Upper lobe of left lung (tissue), 6 donors: ENCODE measurements around the gene GPN1. TPM values are rescaled to one million over a fixed set of nuclear protein-coding genes. Genes with fewer than 3 reads are reported as not detected.

Experiments
- ATAC-seq, 2 donors: fragments of 200-7000 bp; cut with Tn5 transposase; one replicate each; pipeline ENCODE4 v1.9.1; 2022; ENCODE audit warnings: mild to moderate bottlenecking in 2 of 2, moderate library complexity in 2 of 2; ENCODE audit not compliant: low FRiP score in 2 of 2
- DNase-seq, 2 donors: peaks; one replicate each; pipeline ENCODE4 v3.0.0-alpha.2; 2019 to 2020
- H3K27ac ChIP-seq, 4 donors: fragments of 200-600 bp; sonication (generic); one replicate each; pipeline ENCODE4 v1.5.1; 2016 to 2019
- H3K27me3 ChIP-seq, 4 donors: fragments of 200-600 bp; sonication (generic); one replicate each; pipeline ENCODE4 v1.5.1; 2017 to 2019
- H3K36me3 ChIP-seq, 4 donors: fragments of 200-600 bp; sonication (generic); one replicate each; pipeline ENCODE4 v1.5.1; 2016 to 2019
- H3K4me1 ChIP-seq, 4 donors: fragments of 200-600 bp; sonication (generic); one replicate each; pipeline ENCODE4 v1.5.1; 2018 to 2019
- H3K4me3 ChIP-seq, 4 donors: fragments of 200-600 bp; sonication (generic); one replicate each; pipeline ENCODE4 v1.5.1; 2017 to 2019; ENCODE audit warnings: mild to moderate bottlenecking in 2 of 4, moderate library complexity in 1 of 4
- H3K9me3 ChIP-seq, 4 donors: fragments of 200-600 bp; sonication (generic); one replicate each; pipeline ENCODE4 v1.5.1; 2018 to 2019
- CTCF ChIP-seq, 6 experiments: fragments of 450-650 bp in 4 of 6; fragments of 200-600 bp in 2 of 6; sonication (generic) in 2 of 6; IDR thresholded peaks; one replicate each; pipeline ENCODE4 v1.5.1; 2016 to 2019; ENCODE audit warnings: antibody characterized with exemption in 6 of 6
- EP300 ChIP-seq, 4 donors: sonication (generic); formaldehyde crosslinking; IDR thresholded peaks; one replicate each; pipeline ENCODE4 v1.5.1; 2017; ENCODE audit warnings: antibody characterized with exemption in 4 of 4, control low read depth in 2 of 4
- POLR2A ChIP-seq, 4 donors: fragments of 450-650 bp; IDR thresholded peaks; one replicate each; pipeline ENCODE4 v1.5.1; 2016 to 2017; ENCODE audit warnings: antibody characterized with exemption in 4 of 4, mild to moderate bottlenecking in 2 of 4
- POLR2AphosphoS5 ChIP-seq, 2 donors: sonication (generic); formaldehyde crosslinking; IDR thresholded peaks; one replicate each; pipeline ENCODE4 v1.5.1; 2017; ENCODE audit warnings: antibody characterized with exemption in 2 of 2
- WGBS, 2 donors: methylation state at CpG; one replicate each; pipeline ENCODE4 v1.1.5; 2017 to 2018; 5-methylcytosine and 5-hydroxymethylcytosine counted together
- total RNA-seq, 6 donors: library from RNA; depleted of rRNA in 4 of 6; stranded (reverse); fragments of >200 nt in 4 of 6; gene quantifications; one replicate each; pipeline versions ENCODE4 v1.1.0 to v1.2.1, GENCODE V29; 2016 to 2021
- donor health status: DM: no; HTN: no; CAD: no; lungs with moderate emphysema.
- donor health status: DM: no; HTN: yes; CAD: no; lungs with severe emphysema.

The GPN1 gene
- total RNA-seq, result 10 to 100 TPM in 5 of 6 donors, 1 to 10 TPM in 1; 9.3 to 31.2 (median 21.6) TPM

GRCh38 chr2:27628767-27629709 is at the start of gene GPN1, which contains the start of gene CCDC121:
Gene GPN1, plus strand, starts transcription at chr2:27629050. Its CDS starts 9 bp downstream, at chr2:27629059.
Gene CCDC121, minus strand, starts transcription at chr2:27629012. Its CDS starts 1,213 bp downstream, at chr2:27627799.
- WGBS, 2 donors, result 1% methylated on average over 38 to 44 of the region's 44 CpGs
- ATAC-seq, result peak; percentile 97 to 99
- peak; percentile 92 to 94 for DNase-seq
- H3K36me3 ChIP-seq, result peaks cover 5 to 36% (median 20%) of the 10 kb centered on the region in 4 donors
- H3K27ac ChIP-seq, result peak within 1 kb of the TSS; percentile 30 to 85 (median 80)
- H3K4me1 ChIP-seq, result peaks cover 24 to 30% (median 28%) of the 10 kb centered on the region in 4 donors
- H3K4me3 ChIP-seq, result peak within 1 kb of the TSS; percentile 46 to 78 (median 66)
- H3K27me3 ChIP-seq, result no peaks in the 10 kb centered on the region
- H3K9me3 ChIP-seq, result no peaks in the 10 kb centered on the region
- TF ChIP-seq POLR2AphosphoS5 (IDR thresholded peaks at IDR 0.05) (peak; percentile 74 to 86), CTCF (IDR thresholded peaks at IDR 0.05) (no peak), EP300 (IDR thresholded peaks at IDR 0.05) (peak in 1 of 4 donors; percentile 33), POLR2A (IDR thresholded peaks at IDR 0.05) (peak in 3 of 4 donors; percentile 33 to 70 (median 51))

- ATAC-seq, result no peak
- peaks cover 0 to 18% (median 8%) of the 10 kb centered on the region in 4 donors for H3K9me3 ChIP-seq
- H3K36me3 ChIP-seq, result no peaks in the 10 kb centered on the region
- DNase-seq, result no peak
- TF ChIP-seq POLR2AphosphoS5 (IDR thresholded peaks at IDR 0.05) (no peak), POLR2A (IDR thresholded peaks at IDR 0.05) (no peak), EP300 (IDR thresholded peaks at IDR 0.05) (no peak), CTCF (IDR thresholded peaks at IDR 0.05) (no peak)
- 91 to 95% methylated on average over 12 to 18 of the region's 19 CpGs for whole genome bisulfite sequencing, 2 donors
- no peaks in the 10 kb centered on the region for H3K27me3 ChIP-seq
- no peak overlapping the region for H3K27ac ChIP-seq
- peaks cover 16 to 28% (median 20%) of the 10 kb centered on the region in 4 donors for H3K4me1 ChIP-seq
- H3K4me3 ChIP-seq, result no peak overlapping the region
These were observed 47.3 kb upstream of the GPN1 start for GRCh38 chr2:27581417-27582128.

- Histone ChIP-seq H3K4me1 (peaks cover 16 to 31% (median 20%) of the 10 kb centered on the region in 4 donors), H3K4me3 (peak overlapping the region; percentile 20 to 75 (median 64)), H3K27me3 (no peaks in the 10 kb centered on the region), H3K36me3 (no peaks in the 10 kb centered on the region), H3K27ac (peak overlapping the region; percentile 53 to 81 (median 77)), H3K9me3 (peaks cover 0 to 11% (median 4%) of the 10 kb centered on the region in 4 donors)
- TF ChIP-seq POLR2AphosphoS5 (IDR thresholded peaks at IDR 0.05) (no peak), EP300 (IDR thresholded peaks at IDR 0.05) (no peak), POLR2A (IDR thresholded peaks at IDR 0.05) (no peak), CTCF (IDR thresholded peaks at IDR 0.05) (no peak)
- 83 to 87% methylated on average over 10 to 16 of the region's 16 CpGs for WGBS, 2 donors
- ATAC-seq (no peak), DNase-seq (no peak)
These were observed 46.6 kb upstream of the GPN1 start for GRCh38 chr2:27582129-27582694.

GRCh38 chr2:27582695-27583389 is 46.0 kb upstream of the GPN1 start, which contains the start of gene ZNF512:
Gene ZNF512, plus strand, starts transcription at chr2:27583042. Its CDS starts 71 bp downstream, at chr2:27583113.
- ATAC-seq (peak; percentile 95 to 97), DNase-seq (peak; percentile 92 to 94)
- H3K4me1 ChIP-seq, result peaks cover 16 to 33% (median 20%) of the 10 kb centered on the region in 4 donors
- peak within 1 kb of the TSS; percentile 35 to 75 (median 64) for H3K4me3 ChIP-seq
- H3K36me3 ChIP-seq, result no peaks in the 10 kb centered on the region
- H3K9me3 ChIP-seq, result peaks cover 0 to 5% (median 1%) of the 10 kb centered on the region in 4 donors
- H3K27ac ChIP-seq, result peak within 1 kb of the TSS; percentile 53 to 81 (median 77)
- H3K27me3 ChIP-seq, result no peaks in the 10 kb centered on the region
- TF ChIP-seq CTCF (IDR thresholded peaks at IDR 0.05) (peak in 2 of 6 experiments; percentile 4 to 31), EP300 (IDR thresholded peaks at IDR 0.05) (peak in 1 of 4 donors; percentile 8), POLR2A (IDR thresholded peaks at IDR 0.05) (peak in 3 of 4 donors; percentile 44 to 72 (median 53)), POLR2AphosphoS5 (IDR thresholded peaks at IDR 0.05) (peak; percentile 71 to 78)
- WGBS, 2 donors, result 0 to 1% methylated on average over 23 to 38 of the region's 38 CpGs
